Measurements from ENCODE around the gene NPM1.
"Not testable (repeated sequence)": the region's sequence is repeated elsewhere in the genome, so short reads cannot be mapped to it uniquely, and the experiment has no call there.

The NPM1 gene

DNA sequence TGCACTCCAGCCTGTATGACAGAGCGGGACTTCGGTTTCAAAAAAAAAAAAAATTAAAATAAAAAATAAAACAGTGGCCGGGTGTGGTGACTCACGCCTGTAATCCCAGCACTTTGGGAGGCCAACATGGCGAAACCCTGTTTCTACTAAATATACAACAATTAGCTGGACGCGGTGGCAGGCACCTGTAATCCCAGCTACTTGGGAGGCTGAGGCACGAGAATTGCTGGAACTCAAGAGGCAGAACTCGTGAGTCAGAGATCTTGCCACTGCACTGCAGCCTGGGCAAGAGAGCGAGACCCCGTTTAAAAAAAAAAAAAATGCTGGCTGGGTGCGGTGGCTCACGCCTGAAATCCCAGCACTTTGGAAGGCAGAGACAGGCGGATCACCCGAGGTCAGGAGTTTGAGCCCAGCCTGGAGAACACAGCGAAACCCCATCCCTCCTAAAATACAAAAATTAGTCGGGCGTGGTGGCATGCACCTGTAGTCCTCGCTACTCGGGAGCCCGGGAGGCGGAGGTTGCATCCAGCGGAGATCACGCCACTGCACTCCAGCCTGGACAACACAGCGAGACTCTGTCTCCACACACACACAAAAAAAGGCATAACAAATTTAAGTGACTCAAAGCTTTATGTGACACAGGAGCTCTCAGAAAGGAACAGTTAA, 1.5 kb upstream of the NPM1 start:
- no peak for DNase-seq (ENCODE audit: low read depth)

- DNase-seq (ENCODE audit: low read depth): no peak
Observed at GRCh38 chr5:171386861-171387344, 746 bp upstream of the NPM1 start.

DNA sequence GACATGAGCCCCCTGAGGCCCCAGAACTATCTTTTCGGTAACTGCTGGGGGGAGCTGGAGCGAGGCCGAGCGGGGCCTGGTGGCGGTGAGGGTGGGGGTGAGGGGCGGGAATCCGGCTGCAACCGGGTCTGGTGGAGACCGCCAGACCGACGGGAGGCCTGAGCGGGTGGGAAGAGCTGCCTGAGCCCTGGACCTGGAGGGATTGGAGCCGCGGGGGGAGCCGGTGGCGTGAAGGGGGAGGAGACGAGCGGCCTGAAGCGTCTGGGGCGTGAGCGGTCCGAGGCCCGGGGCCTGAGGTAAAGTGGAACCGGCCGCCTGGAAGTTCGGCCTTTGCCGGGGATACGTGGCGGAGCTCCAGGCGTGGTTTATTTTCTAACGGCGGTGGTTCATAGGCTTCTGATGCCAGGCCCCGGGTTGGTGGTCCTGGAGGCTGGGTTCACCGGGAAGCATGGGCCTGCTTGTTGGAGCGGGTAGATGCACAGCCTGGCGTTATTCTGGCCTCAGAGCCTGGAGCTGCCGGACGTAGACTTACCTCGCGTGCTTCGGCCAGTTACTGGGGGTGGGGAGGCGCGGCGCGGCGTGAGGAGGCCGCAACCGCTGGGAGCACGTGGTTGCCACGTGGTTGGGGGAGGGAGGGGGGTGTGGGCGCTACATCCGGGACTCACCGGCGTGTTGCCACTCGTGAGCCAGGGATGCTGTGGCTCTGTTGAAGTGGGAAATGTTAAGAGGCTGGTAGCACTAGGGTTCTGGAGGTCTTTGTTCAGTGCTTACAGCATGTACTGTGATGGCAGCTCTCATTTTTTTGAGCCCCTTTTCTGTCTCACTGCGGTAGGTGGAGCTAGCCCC, 544 bp downstream of the NPM1 start:
- no peak for DNase-seq (ENCODE audit: low read depth)

- DNase-seq (ENCODE audit: low read depth): no peak
Observed at GRCh38 chr5:171388816-171389168, 1.1 kb downstream of the NPM1 start.

- no peak for DNase-seq (ENCODE audit: low read depth)
Observed at GRCh38 chr5:171390883-171391677, 3.4 kb downstream of the NPM1 start.

- no peak for DNase-seq (ENCODE audit: low read depth)
Observed at GRCh38 chr5:171391996-171392577, 4.4 kb downstream of the NPM1 start.

- no peak for DNase-seq (ENCODE audit: low read depth)
Observed at GRCh38 chr5:171392585-171393159, 5.0 kb downstream of the NPM1 start.

DNA sequence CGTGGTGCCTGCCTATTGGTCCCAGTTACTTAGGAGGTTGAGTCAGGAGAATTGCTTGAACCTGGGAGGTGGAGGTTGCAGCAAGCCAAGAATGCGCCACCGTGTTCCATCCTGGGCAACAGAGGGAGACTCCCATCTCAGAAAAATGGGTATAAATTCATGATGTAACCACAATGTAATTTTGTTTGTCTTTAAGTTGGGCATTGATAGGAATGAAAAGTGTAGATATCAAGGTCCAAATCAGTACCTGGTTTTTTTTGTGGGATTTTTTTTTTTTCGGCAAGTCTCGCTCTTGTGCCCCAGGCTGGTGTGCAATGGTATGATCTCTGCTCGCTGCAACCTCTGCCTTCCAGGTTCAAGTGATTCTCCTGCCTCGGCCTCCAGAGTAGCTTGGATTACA, 7.4 kb downstream of the NPM1 start:
- DNase-seq (ENCODE audit: low read depth): no peak

GRCh38 chr5:171396583-171396982, 8.9 kb downstream of the NPM1 start:
- not testable (repeated sequence) for DNase-seq (ENCODE audit: low read depth)

DNA sequence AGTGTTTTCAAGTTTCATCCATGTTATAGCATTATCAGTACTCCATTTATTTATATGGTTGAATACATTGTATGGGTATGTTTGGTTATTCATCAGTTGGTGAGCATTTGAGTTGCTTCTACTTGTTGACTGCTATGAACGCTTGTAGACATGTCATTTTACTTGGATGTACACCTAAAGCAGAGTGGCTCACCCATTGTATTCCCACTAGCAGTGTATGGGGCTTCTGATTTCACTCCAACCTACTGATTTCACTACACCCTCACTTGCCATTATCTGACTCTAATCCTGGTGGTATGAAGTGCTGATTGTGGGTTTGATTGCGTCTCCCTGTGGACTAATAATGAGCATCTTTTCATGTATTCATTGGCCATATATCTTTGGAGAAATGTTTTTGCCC, 9.5 kb downstream of the NPM1 start:
- DNase-seq (ENCODE audit: low read depth): no peak

- DNase-seq (ENCODE audit: low read depth): no peak
Observed at GRCh38 chr5:171397599-171397998, 9.9 kb downstream of the NPM1 start.

GRCh38 chr5:171398660-171399059, 11.0 kb downstream of the NPM1 start:
- DNase-seq (ENCODE audit: low read depth): not testable (repeated sequence)

DNA sequence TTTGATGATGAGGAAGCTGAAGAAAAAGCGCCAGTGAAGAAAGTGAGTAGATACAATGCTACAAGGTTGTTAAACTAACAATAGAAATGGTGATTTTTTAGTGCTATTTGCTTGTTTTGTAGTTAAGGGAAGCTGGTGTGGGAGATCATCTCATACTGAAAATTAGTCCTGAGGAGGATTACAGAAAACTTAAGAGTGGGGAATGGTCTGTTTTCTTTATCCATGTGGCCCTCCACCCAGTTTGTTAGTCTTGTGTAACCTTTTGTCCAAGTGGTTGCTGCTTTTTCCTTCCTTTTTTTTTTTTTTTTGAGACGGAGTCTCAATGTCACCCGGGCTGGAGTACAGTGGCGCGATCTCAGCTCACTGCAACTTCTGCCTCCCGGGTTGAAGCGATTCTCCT, 12.5 kb downstream of the NPM1 start:
- no peak for DNase-seq (ENCODE audit: low read depth)

DNA sequence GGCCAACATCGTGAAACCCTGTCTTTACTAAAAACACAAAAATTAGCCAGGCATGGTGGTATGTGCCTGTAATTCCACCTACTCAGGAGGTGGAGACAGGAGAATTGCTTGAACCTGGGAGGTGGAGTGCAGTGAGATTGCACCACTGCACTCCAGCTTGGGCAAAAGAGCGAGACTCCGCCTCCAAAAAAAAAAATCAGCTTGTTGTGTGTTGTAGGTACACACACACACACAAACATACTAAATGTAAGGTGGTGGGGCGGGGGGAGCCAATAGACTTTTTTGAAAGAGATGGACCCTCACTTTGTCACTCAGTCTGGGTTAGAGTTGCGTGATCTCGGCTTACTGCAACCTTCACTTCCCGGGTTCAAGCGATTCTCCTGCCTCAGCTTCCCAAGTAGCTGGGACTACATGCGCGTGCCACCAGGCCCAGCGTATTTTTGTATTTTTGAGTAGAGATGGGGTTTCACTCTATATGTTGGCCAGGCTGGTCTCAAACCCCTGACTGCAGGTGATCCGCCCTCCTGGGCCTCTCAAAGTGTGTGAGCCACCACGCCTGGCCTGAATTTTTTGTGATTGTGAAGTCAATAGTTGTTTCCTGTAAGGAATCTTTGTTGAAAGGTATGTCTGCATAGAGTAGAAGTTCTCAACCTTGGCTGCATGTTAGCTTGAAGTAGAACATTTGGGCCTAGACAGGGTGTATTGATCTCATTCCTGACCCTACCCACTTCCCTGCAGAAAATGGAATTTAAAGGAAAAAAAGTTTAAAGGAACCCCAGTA, 13.7 kb downstream of the NPM1 start:
- no peak for DNase-seq (ENCODE audit: low read depth)

DNA sequence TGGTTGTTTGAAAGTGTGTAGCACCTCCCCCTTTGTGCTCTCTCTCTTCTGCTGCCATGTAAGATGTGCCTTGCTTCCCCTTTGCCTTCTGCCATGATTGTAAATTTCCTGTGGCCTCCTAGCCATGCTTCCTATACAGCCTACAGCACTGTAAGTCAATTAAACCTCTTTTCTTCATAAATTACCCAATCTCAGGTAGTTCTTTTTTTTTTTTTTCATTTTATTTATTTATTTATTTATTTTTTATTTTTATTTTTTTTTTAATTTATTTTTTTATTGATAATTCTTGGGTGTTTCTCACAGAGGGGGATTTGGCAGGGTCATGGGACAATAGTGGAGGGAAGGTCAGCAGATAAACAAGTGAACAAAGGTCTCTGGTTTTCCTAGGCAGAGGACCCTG, 15.1 kb downstream of the NPM1 start:
- not testable (repeated sequence) for DNase-seq (ENCODE audit: low read depth)

DNA sequence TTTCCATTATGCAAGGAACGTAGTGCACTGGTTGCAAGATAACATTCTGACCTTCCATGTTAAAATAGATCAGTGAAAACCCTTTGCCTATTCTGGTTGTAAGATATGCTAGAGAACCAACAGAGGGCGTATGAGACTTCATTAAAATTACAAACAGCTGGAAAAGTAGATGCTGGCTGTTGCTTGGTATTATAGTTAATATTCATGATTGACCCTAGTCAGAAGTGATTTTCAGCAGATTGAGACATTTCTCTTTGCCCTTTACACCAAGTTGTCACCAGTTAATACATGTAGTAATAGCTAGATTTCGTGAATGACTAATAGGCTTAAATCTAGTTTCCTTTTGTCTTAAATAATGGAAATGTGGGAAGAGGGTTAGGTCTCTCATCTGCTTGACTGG, 18.0 kb downstream of the NPM1 start:
- DNase-seq (ENCODE audit: low read depth): no peak

DNA sequence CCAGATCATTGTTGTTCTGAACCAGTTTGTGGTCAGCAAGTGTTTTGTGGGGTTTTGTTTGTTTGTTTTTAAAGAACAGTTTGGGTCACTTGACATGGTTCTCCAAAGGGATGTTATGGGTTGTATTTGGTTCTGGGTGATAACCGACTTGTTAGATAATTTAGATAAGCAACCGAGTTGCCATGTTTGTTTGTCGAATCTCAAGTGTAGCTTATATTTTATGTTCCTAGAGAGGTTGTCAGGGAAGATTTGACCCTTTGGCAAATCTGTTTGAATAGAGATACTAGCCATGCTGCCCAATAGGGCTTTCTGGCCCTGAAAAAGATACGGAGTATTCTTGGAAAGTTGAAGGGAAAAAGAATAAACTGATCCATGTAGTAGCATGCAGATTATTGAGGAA, 19.6 kb downstream of the NPM1 start:
- DNase-seq (ENCODE audit: low read depth): no peak

GRCh38 chr5:171409164-171410136, 21.8 kb downstream of the NPM1 start:
- no peak for DNase-seq (ENCODE audit: low read depth)

GRCh38 chr5:171410181-171410580, 22.5 kb downstream of the NPM1 start:
- no peak for DNase-seq (ENCODE audit: low read depth)

DNA sequence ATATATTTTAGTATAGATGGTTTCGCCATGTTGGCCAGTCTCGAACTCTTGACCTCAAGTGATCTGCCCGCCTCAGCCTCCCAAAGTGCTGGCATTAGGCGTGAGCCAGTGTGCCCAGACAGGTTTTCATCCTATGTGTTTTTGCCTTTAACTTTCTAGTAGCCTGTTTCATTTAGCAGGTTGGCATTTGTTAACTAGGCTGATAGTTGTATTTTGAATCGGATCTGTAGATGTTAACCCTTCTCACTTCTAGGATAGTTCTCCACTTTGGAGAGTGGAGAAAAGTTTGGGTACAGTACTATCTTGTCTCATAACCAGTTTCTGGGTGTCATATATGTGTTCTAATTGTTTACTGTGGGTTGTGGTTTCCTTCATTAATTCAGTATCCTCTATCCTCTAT, 24.5 kb downstream of the NPM1 start:
- DNase-seq (ENCODE audit: low read depth): no peak
